SIG-M5 (cell line): ENCODE results near the gene ERAP2.
"Not testable (repeated sequence)": the region's sequence is repeated elsewhere in the genome, so short reads cannot be mapped to it uniquely, and the experiment has no call there.

ENCODE experiments used
- DNase-seq: peaks from one replicate; lab custom pipeline; 2025; lab: John Stamatoyannopoulos, UW

Gene ERAP2

GRCh38 chr5:96863949-96864584 lies 12.2 kb upstream of the ERAP2 start:
- no peak for DNase-seq

DNA sequence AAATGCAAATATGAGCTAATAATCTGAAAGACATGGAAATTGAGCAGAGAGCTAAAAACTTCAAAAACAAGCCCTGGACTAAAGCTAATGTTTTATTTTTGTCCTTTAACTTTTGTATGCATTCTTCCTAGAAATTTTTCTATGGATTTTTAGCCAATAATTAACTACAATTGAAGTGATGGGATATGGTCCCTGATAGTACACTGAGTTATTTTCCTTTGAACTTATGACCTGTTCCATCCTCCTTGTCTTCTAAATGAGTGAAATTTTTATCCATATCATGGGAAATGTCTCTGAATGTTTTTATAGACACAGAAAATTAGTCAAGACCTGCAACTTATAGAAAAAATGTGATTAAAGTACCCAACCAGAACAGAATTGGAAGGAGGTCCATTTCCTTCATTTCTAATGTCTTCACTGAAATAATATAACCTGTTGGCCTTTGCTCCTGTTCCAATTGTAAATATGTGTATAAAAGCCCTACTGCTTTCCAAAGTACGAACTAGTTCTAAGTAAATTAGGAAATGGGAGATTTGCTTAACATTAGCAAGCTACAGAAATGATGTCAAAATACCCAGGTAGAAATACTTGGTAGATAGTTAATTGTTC lies 11.3 kb upstream of the ERAP2 start:
- no peak for DNase-seq

DNA sequence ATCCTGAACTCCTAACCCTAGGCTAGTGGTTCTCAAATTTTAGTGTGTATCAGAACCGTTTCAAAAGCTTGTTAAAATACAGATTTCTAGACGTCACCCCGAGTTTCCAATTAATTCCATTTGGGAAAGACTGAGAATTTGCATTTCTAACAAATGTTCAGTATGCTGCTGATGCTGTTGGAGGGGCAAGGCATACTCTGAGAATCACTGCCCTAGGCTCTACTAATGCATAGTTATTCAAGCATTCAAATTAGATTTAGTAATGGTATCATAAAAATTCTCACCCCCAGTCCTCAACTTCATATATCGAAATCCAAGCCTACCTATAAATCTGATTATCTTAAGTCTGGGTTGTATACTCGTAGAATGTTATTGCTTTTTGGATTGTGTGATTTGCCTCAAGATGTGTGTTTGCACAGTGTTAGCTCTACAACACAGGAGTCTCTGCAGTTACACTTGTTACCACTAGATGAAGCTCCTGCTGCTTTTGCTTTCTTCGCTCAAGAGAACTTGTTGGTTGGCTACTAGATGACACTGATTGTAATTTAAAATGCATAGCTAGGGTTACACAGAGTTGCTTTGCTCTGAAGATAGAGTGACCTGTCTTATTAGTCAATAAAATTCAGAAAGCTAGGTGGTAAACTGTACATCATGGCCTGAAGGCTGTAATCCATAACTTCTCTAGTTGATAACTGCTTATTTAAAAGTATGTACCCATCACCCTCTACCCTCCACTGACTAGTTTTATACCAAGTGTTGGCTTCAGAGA lies 7.5 kb upstream of the ERAP2 start:
- peak; percentile 50 for DNase-seq

DNA sequence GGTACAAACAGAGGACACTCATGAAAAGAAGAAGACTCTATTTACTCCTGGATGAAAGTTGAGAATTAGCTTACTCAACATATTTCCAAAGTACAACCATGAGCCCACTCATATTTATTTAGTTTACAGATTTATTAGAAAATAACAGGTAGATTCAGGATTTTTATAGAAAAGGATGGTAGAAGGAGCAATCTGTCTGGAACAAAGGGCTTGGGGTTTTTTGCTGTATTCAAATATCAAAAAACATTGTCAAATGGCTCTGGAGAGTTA lies 7.0 kb upstream of the ERAP2 start:
- DNase-seq, result no peak

DNA sequence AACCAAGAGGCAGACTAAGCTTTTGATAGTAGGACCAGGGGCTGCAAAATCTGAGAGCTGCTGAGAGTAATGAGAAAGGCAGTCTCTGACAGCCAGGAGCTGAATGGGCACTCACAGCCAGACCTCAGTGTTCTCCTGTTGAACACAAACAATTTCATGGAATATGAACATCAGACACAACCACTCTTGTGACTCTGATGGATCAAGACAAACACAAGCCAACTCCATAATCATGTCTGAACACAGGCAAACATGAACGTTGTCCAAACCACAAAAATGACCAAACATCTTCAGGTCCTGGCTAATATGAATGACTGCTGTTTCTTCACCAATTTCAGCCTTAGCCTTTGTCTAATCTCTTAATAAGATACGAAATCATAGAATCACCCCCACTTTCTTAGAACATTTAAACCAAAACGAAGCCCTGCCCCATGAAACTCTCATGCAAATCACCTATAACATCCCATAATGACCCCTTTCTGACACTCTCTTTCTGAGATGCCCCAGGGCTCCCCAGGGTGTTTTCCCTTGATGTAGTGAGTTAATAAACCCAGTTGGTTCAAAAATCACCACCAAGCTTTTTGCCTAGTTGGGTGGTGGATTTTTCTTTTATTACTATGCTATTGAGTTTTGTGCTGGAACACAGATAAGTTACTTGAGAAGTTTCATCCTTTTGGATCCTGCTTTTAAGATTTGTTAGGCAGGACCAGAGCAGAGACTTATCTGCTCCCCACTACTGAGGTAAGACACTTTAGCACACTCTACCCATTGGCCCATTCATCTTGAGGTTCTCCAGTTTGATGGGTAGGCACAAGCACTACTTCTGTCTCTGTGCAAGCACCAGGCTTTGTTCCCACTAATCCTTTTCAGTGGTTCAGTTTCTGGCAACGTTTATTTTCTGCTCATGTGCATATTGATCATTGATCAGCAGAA lies 5.9 kb upstream of the ERAP2 start:
- no peak for DNase-seq

- no peak for DNase-seq
These were observed 5.3 kb upstream of the ERAP2 start for GRCh38 chr5:96871027-96871399.

DNA sequence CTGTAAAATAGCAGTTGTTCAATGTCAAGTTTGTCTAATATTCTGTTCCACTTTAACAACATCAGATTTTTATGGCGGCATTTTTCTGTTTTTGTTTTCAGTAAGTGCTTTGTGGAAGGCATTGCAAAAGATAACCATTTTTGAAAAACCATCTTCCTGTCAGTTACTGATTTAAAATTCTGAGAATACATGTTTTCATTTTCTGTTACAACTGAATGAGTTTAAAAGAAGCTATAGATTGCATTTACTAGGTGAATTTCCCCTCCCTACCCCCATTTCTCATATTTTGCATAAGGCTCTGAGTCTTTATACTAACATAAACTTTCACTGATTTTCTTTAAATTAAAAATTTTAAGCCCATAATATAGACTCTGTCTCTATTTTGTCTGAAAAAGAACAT lies 4.6 kb upstream of the ERAP2 start:
- DNase-seq, result no peak

DNA sequence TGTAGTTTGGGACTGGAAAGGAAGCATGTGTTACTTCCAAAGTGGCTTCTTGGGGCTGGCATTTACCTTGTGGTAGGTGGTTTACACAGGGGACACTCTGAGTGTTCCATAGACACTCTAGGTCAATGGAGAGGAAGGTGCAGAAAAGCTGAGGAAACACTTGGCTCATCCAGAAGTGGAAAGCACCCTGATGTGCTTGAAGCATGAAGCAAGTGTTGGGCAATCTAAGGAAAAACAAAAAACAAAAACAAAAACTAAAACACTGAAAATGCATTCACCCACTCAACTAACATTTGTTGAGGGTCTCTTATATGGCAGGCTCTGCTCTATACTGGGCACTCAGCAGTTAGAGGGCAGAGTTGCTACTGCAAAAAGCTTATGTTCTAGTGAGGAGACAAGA lies 2.9 kb upstream of the ERAP2 start:
- no peak for DNase-seq

DNA sequence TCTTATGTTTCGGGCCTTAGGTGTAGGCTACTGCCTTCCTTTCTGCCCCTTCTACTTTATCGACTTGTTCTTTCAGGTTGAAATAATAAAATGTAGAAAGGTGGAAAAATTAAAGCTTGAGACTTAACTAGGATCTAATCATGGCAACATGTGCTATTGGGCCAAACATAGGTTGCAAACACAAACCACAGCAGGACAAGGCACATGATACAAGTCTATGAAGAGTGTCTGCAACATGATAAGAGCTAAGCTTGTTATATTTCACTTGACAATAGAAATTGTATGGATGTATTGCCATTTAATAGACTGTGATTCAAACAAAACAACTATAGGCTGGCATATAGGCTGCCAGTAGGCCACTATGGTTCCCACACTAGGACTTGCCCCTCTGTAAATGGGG lies 1.7 kb upstream of the ERAP2 start:
- no peak for DNase-seq

DNA sequence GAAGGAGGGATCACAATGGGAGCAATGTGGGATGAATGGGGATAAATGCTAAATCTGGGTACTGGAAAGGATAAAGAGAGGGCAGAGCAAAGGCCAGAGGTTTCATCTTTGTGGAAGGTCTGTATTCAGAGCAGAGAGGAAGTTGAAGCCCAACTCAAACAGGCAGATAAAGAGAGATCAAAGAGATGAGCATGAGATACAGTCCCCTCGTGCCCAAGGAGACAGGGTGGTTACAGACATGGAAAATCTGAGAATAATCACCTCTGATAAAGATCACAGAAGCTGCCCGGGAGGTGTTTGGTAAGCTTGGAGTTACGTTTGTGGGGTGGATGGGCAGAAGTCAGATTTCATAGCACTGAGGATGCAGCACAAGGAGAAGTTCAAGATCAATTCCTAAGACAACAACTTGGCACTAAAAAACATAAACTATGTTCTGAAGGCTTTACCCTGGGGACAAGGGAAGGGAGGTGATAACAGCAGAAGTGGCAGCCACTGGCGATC lies 459 bp upstream of the ERAP2 start:
- DNase-seq, result no peak

DNA sequence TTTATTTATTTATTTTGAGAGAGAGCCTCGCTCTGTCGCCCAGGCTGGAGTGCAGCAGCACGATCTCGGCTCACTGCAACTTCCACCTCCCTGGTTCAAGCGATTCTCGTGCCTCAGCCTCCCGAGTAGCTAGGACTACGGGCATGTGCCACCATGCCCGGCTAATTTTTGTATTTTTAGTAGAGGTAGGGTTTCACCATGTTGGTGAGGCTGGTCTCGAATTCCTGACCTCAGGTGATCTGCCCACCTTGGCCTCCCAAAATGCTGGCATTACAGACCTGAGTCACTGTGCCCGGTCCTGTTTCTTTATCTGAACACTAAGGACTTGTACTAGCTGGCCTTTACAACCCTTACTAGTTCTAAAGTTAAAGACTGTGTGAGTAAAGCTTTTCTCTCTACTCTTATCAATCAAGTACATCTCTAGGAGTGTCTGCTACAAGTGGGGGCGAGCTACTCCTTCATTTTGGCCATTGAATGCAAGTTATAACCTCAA lies 723 bp downstream of the ERAP2 start:
- DNase-seq, result not testable (repeated sequence)

- DNase-seq, result no peak
These were observed 3.4 kb downstream of the ERAP2 start for GRCh38 chr5:96879665-96880064.

DNA sequence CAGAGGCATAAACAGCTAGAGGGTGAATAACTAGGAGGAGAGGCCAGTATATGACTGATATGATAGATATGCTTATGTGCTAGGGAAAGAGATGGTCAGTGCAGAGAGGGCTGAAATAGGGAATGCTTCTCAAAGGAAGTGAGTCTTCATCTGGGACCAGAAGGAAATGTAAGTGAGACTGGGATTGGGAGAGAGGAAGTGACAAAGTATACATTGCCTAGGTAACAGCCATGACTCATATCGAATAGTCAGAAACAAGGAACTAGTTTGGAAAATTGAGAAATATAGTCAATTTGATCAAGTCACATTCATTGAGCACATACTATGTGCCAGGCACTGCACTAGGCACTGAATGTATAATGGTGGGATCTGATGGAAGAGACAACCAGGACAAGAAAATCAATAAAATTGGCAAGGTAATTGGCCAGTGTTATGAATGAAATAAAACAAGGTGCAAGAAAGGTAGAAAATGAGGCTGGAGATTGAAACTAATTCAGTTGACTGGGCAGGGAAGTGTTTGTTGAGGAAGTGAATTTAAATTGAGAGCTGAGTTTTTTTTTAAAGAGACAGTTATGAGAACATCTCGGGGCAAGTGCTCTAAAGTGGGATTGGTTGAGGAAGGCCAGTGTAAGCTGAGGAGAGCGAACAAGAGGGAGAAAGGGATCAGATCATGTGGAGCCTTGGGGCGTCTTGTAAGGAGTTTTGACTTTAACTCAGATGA lies 4.3 kb downstream of the ERAP2 start:
- peak; percentile 35 for DNase-seq

- DNase-seq, result no peak
These were observed 5.3 kb downstream of the ERAP2 start for GRCh38 chr5:96881511-96882115.

DNA sequence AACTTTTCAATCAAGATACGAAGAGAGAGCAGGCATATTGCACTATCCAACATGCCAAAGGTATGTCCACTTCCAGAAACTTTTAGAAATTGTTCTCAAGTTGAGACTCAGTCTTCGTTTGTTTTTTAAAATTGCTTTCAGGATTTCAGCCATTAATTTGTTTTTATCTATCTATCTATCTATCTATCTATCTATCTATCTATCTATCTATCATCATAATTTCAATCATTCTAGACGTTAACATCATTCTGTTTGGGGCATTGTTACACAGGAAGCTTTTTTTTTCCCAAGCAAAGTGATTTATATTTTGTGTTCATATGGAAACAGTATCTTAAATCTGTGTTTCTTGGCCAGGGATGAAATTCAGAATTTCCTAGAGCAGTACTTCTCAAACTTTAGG lies 7.6 kb downstream of the ERAP2 start:
- DNase-seq, result no peak

GRCh38 chr5:96884995-96885394 lies 8.7 kb downstream of the ERAP2 start:
- DNase-seq, result no peak

DNA sequence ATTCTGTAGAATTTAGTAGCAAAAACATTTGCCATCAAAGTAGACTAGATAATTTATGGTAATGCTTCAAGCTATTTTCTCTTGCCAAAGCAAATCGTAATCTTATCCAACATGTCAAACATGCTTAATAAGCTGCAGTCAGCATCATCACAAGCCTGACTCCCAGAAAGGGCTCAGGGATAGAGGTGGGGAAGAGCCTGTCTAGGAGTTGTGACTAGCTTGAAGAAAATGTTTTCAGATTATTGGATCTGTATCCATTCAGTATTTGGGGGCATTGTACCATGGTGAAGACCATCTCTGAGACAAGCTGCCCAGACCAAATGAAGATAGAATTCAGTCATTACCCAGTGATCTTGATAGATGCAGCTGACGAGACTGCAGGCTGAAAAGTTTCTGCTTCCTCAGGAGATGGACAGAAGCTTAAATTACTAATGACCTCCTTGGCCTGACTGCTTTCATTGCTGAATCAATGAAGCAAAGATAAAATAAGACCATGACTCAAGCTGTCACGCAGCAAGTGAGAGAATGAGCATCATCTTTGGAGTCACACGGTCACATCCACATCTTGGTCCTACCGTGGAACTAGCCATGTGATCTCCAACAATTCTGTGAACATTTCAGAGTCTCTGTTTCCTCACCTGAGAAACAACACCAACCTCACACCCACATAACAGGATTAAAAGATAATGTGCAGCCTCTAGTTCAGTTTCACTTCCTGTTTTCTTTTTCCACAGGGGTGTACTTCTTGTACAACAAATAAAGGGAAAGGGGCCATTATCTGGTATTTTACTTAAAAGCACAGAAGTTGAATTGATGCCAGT lies 9.4 kb downstream of the ERAP2 start:
- DNase-seq, result no peak

DNA sequence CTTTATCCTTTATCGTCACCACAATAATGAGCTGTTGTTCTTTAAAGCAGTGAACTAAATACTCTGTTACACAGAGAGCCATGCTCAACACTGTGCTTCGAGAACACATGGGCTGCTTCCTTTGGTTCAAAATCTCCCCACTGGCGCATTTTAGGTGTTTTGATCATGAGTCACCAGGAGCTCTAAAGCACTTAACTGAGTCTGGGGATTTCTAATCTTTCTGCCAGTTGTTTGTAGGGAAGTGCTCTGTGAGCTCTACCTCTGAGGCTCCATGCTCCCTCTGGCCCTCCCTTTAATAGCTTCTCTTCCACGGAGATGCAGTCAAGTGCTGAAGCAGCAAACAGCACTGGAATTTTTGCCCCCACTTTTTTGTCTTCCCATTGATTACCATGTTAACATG lies 17.0 kb downstream of the ERAP2 start:
- DNase-seq, result no peak

DNA sequence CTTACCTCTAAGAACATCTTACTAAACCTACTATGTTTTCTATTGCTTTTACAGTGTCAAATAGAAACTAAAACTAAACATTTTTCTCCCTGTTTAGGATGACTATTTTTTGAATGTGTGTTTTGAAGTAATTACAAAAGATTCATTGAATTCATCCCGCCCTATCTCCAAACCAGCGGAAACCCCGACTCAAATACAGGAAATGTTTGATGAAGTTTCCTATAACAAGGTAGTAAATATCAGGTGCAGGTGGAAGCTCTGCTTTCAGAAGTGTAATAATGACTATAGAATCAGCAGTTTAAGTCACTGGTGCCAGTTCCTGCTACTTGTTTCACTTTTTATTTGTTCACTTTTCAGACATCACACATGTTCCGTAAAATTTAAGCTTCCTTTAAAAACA lies 20.0 kb downstream of the ERAP2 start:
- no peak for DNase-seq

DNA sequence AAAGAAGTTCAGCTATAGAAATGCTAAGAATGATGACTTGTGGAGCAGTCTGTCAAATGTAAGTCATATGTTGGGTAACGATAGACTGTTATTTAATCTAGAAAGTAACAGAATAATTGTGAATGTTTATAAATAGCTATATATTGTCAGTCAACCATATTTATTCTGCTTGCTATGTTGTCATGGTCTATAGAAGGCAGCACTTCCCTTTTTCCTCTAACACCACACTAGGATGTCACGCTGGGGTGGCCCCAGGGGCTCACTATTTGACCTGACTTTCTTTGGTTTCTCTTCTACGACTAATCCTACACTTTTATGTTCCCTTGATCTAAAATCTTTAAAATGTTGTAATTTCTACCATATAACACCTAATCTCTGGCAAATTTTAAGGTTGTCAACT lies 20.5 kb downstream of the ERAP2 start:
- peak; percentile 62 for DNase-seq
